Trophoblast cell (in vitro differentiated cells and primary cell): ENCODE results near the gene C3orf62.
A peak's percentile ranks its signal among the peaks of the same experiment; 100 is the strongest.

Source experiments
- DNase-seq, 2 donors: peaks; one replicate each; pipeline ENCODE4 v3.0.0-alpha.2; 2016
- H2AFZ ChIP-seq: 2 replicates; pipeline ENCODE4 v1.6.1; 2013; ENCODE audit warnings: low read length, moderate library complexity, mild to moderate bottlenecking; ENCODE audit not compliant: insufficient read depth, poor library complexity
- H2AK5ac ChIP-seq: 2 replicates; pipeline ENCODE4 v1.6.1; 2013; ENCODE audit warnings: mild to moderate bottlenecking, low read length
- H2BK120ac ChIP-seq: 2 replicates; pipeline ENCODE4 v1.6.1; 2013; ENCODE audit warnings: low read length, mild to moderate bottlenecking, moderate library complexity; ENCODE audit not compliant: insufficient read depth, poor library complexity
- H2BK12ac ChIP-seq: 2 replicates; pipeline ENCODE4 v1.6.1; 2013; ENCODE audit warnings: mild to moderate bottlenecking, low read length, moderate library complexity
- H2BK5ac ChIP-seq: 2 replicates; pipeline ENCODE4 v1.6.1; 2013; ENCODE audit warnings: low read length, low read depth, moderate library complexity, mild to moderate bottlenecking; ENCODE audit not compliant: poor library complexity
- H3K14ac ChIP-seq: 2 replicates; pipeline ENCODE4 v1.6.1; 2013; ENCODE audit warnings: mild to moderate bottlenecking, low read length
- H3K18ac ChIP-seq: 2 replicates; pipeline ENCODE4 v1.6.1; 2013; ENCODE audit warnings: mild to moderate bottlenecking, low read length
- H3K23ac ChIP-seq: 2 replicates; pipeline ENCODE4 v1.6.1; 2013; ENCODE audit warnings: low read length
- H3K27ac ChIP-seq: 2 replicates; pipeline ENCODE4 v1.5.1; 2013; ENCODE audit warnings: low read depth, mild to moderate bottlenecking, inconsistent platforms, low read length, moderate library complexity
- H3K27me3 ChIP-seq: 2 replicates; pipeline ENCODE4 v1.6.1; 2013; ENCODE audit warnings: inconsistent platforms, mild to moderate bottlenecking, low read length, moderate library complexity; ENCODE audit not compliant: insufficient read depth
- H3K36me3 ChIP-seq, 2 experiments: 1 replicate in 1 of 2; 2 replicates in 1 of 2; pipeline ENCODE4 v1.6.1; 2013; ENCODE audit warnings: low read length in 2 of 2, mild to moderate bottlenecking in 2 of 2, moderate library complexity in 1 of 2; ENCODE audit not compliant: insufficient read depth in 2 of 2, control insufficient read depth in 1 of 2
- H3K4ac ChIP-seq: 2 replicates; pipeline ENCODE4 v1.6.1; 2013; ENCODE audit warnings: low read depth, mild to moderate bottlenecking, low read length, moderate library complexity
- H3K4me1 ChIP-seq, 2 experiments: 1 replicate in 1 of 2; 2 replicates in 1 of 2; pipeline ENCODE4 v1.6.1; 2013; ENCODE audit warnings: low read length in 2 of 2, mild to moderate bottlenecking in 2 of 2, moderate library complexity in 1 of 2; ENCODE audit not compliant: insufficient read depth in 2 of 2, control insufficient read depth in 1 of 2
- H3K4me2 ChIP-seq: 2 replicates; pipeline ENCODE4 v1.6.1; 2013; ENCODE audit warnings: inconsistent platforms, mild to moderate bottlenecking, low read length, moderate library complexity
- H3K4me3 ChIP-seq: 2 replicates; pipeline ENCODE4 v1.5.1; 2013; ENCODE audit warnings: mild to moderate bottlenecking, low read depth, low read length, inconsistent platforms
- H3K79me1 ChIP-seq: one replicate; pipeline ENCODE4 v1.6.1; 2013; ENCODE audit warnings: low read length
- H3K79me2 ChIP-seq: 2 replicates; pipeline ENCODE4 v1.6.1; 2013; ENCODE audit warnings: low read length, mild to moderate bottlenecking; ENCODE audit not compliant: control insufficient read depth, insufficient read depth, poor library complexity
- H3K9ac ChIP-seq: 2 replicates; pipeline ENCODE4 v1.6.1; 2013; ENCODE audit warnings: mild to moderate bottlenecking, low read length
- H3K9me3 ChIP-seq: 2 replicates; pipeline ENCODE4 v1.6.1; 2013; ENCODE audit warnings: low read depth, mild to moderate bottlenecking, control low read depth, inconsistent platforms, low read length; ENCODE audit not compliant: insufficient read depth
- H4K12ac ChIP-seq: 2 replicates; pipeline ENCODE4 v1.6.1; 2013; ENCODE audit warnings: low read depth, mild to moderate bottlenecking, low read length, moderate library complexity
- H4K8ac ChIP-seq: 2 replicates; pipeline ENCODE4 v1.6.1; 2013; ENCODE audit warnings: low read depth, mild to moderate bottlenecking, low read length, moderate library complexity
- H4K91ac ChIP-seq: one replicate; pipeline ENCODE4 v1.6.1; 2013; ENCODE audit warnings: low read depth, mild to moderate bottlenecking, low read length, moderate library complexity
- WGBS: extraction: QIAGEN DNeasy Blood & Tissue Kit; methylation state at CpG from one replicate; pipeline ENCODE4 v1.1.7; 2013; ENCODE audit warnings: missing lambda C conversion rate; ENCODE audit not compliant: insufficient read length, insufficient coverage; ENCODE audit errors: extremely low coverage; 5-methylcytosine and 5-hydroxymethylcytosine counted together

C3orf62 gene

DNA sequence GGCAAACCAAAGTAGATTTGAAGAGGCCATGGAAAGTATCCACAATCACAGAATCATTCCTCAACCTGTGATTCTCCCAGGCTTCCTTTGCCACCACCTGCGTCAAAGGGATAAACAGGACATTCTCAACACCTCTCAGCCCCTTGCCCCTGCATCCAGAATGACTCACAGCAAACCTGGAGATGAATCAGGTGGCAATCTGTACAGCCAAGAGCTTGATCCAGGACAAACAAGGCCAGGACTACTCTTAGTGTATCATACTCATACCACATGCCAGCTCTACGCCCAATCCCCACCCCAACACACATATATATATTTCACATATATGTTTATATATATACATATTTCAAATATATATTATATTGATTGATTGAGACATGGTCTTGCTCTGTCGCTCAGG lies 23.6 kb upstream of the C3orf62 start:
- Histone ChIP-seq H3K18ac (no peak overlapping the region), H3K14ac (no peak overlapping the region), H3K4ac (no peak overlapping the region), H4K8ac (no peak overlapping the region), H3K9ac (no peak overlapping the region), H4K91ac (no peak overlapping the region), H2AFZ (no peak overlapping the region), H3K9me3 (no peaks in the 10 kb centered on the region), H3K23ac (no peak overlapping the region), H3K36me3 (peaks cover 46 to 59% of the 10 kb centered on the region in 2 experiments), H2BK5ac (no peak overlapping the region), H3K4me2 (no peak overlapping the region), H3K79me2 (no peaks in the 10 kb centered on the region), H3K79me1 (no peaks in the 10 kb centered on the region), H2BK120ac (no peak overlapping the region), H3K27ac (no peak overlapping the region), H2BK12ac (no peak overlapping the region), H2AK5ac (no peak overlapping the region), H3K4me3 (no peak overlapping the region), H3K4me1 (no peaks in the 10 kb centered on the region), H4K12ac (no peak overlapping the region), H3K27me3 (no peaks in the 10 kb centered on the region)
- 100% methylated on average over 1 of the region's 3 CpGs for WGBS
- DNase-seq = no peak

DNA sequence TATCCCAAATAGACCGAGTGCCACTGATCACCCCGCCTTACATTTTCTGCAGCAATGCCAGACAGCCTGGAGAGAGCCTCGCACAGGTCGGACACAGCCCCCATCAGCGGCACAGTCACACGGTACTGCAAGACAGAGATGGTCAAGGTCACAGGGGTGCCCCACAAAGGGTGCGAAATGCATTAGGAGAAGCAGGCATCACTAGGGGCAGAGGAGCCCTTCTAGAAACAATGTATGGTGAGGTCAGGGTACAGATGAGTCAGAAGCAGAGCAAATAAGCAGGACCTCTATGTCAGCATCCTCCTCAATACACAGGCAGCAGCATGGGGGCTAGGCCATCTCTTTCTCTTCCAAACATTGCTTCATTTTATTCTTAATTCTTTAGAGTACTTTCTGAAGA lies 21.5 kb upstream of the C3orf62 start:
- no peak overlapping the region for H3K4me2 ChIP-seq
- H3K18ac ChIP-seq = no peak overlapping the region
- H2BK120ac ChIP-seq = no peak overlapping the region
- no peaks in the 10 kb centered on the region for H3K4me1 ChIP-seq
- no peak overlapping the region for H3K14ac ChIP-seq
- H3K4ac ChIP-seq = no peak overlapping the region
- no peak overlapping the region for H4K8ac ChIP-seq
- H3K9ac ChIP-seq = no peak overlapping the region
- no peaks in the 10 kb centered on the region for H3K79me1 ChIP-seq
- no peak overlapping the region for H2AK5ac ChIP-seq
- WGBS = no CpG with 5 or more reads among the region's 7 CpGs
- no peaks in the 10 kb centered on the region for H3K9me3 ChIP-seq
- no peak overlapping the region for H4K12ac ChIP-seq
- H3K79me2 ChIP-seq = no peaks in the 10 kb centered on the region
- no peak overlapping the region for H3K23ac ChIP-seq
- H3K27me3 ChIP-seq = no peaks in the 10 kb centered on the region
- no peak overlapping the region for H2BK12ac ChIP-seq
- H4K91ac ChIP-seq = no peak overlapping the region
- H3K27ac ChIP-seq = no peak overlapping the region
- no peak for DNase-seq
- no peak overlapping the region for H2AFZ ChIP-seq
- peaks cover 50 to 68% of the 10 kb centered on the region in 2 experiments for H3K36me3 ChIP-seq
- no peak overlapping the region for H2BK5ac ChIP-seq
- no peak overlapping the region for H3K4me3 ChIP-seq

DNA sequence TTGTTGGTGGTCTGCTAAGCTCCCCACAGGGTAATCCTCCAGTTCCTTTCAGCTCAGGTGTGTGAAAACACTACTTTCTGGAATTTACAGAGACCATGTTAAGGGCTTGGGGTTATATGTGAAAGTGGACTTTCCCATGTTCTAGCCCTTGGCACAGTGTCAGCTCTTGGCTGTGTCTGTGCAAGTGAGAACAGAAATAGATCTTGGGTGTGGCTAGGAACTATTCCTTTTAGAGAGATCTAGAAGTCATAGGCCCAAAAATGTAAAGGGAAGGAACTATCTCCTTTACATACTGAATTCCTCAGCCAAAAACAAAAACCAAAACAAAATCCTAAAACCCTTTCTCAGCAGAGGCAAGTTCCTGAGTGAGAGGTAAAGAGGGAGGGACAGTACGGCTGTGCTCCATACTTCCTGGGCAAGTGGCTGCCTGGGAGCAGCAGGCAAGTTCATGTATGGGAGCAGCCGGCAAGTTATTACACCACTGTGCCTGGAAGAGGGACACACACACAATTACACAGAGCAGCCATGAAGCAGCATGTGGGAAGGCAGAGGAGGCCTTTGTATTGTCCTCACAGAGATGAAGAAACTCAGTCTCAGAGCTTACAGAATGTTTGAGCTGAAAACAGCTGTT lies 19.9 kb upstream of the C3orf62 start:
- DNase-seq = no peak
- Histone ChIP-seq H3K27ac (no peak overlapping the region), H3K14ac (no peak overlapping the region), H2BK120ac (no peak overlapping the region), H3K4me3 (no peak overlapping the region), H3K9ac (no peak overlapping the region), H4K91ac (no peak overlapping the region), H3K4ac (no peak overlapping the region), H3K4me1 (no peaks in the 10 kb centered on the region), H2AFZ (no peak overlapping the region), H3K9me3 (no peaks in the 10 kb centered on the region), H4K12ac (no peak overlapping the region), H3K79me1 (no peaks in the 10 kb centered on the region), H4K8ac (no peak overlapping the region), H3K36me3 (peaks cover 53 to 70% of the 10 kb centered on the region in 2 experiments), H3K18ac (no peak overlapping the region), H3K27me3 (no peaks in the 10 kb centered on the region), H3K23ac (no peak overlapping the region), H2BK12ac (no peak overlapping the region), H2BK5ac (no peak overlapping the region), H3K79me2 (no peaks in the 10 kb centered on the region), H2AK5ac (no peak overlapping the region), H3K4me2 (no peak overlapping the region)
- WGBS = no CpG with 5 or more reads among the region's 2 CpGs

DNA sequence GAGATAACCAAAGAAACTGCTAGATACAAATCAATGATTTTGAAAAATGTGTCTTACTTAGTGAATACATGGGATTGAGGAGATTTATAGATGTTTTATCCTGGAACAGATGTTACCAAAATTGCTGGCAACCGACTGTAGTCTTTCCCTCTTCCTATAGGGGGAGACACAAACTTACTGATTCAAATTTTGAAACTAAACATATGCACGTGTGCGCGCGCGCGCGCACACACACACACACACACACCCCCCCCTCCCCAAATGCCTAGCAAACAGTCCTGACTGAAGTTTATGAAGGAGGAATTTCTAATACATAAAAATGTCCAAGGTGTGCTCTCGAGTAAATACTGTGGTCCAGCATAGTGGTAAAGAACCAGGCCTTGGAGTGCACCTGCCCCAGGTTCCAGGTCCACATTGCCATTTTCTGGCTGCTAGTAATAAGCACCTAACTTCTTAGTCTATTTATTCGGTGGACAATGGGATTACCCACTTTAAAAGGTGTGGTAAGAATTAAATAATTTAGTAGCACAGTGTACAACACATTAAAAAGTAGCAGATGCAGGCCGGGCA lies 18.5 kb upstream of the C3orf62 start:
- H2BK12ac ChIP-seq = no peak overlapping the region
- no peak overlapping the region for H3K18ac ChIP-seq
- no peaks in the 10 kb centered on the region for H3K79me1 ChIP-seq
- no peak overlapping the region for H3K14ac ChIP-seq
- DNase-seq = peak; percentile 25 to 74
- H2BK120ac ChIP-seq = no peak overlapping the region
- H3K9ac ChIP-seq = no peak overlapping the region
- H4K8ac ChIP-seq = no peak overlapping the region
- H3K36me3 ChIP-seq = peaks cover 50 to 67% of the 10 kb centered on the region in 2 experiments
- H3K79me2 ChIP-seq = no peaks in the 10 kb centered on the region
- no CpG with 5 or more reads among the region's 11 CpGs for WGBS
- no peak overlapping the region for H2BK5ac ChIP-seq
- no peaks in the 10 kb centered on the region for H3K27me3 ChIP-seq
- no peak overlapping the region for H4K91ac ChIP-seq
- H2AK5ac ChIP-seq = no peak overlapping the region
- no peaks in the 10 kb centered on the region for H3K4me1 ChIP-seq
- no peak overlapping the region for H2AFZ ChIP-seq
- no peak overlapping the region for H3K27ac ChIP-seq
- no peak overlapping the region for H3K4me3 ChIP-seq
- no peaks in the 10 kb centered on the region for H3K9me3 ChIP-seq
- H4K12ac ChIP-seq = no peak overlapping the region
- H3K4me2 ChIP-seq = no peak overlapping the region
- H3K4ac ChIP-seq = no peak overlapping the region
- no peak overlapping the region for H3K23ac ChIP-seq
